SK-N-MC (cell line): Measurements from ENCODE around the gene TRIM46.

Experiments used
- EZH2 ChIP-seq: fragments of 200-600 bp; sonication (generic); IDR thresholded peaks from one replicate; pipeline ENCODE4 v1.6.1; 2017; ENCODE audit warnings: antibody characterized with exemption
- FOXP2 ChIP-seq: optimal IDR thresholded peaks from 2 replicates; pipeline ENCODE3; 2011; ENCODE audit warnings: mild to moderate bottlenecking, moderate library complexity; ENCODE audit not compliant: insufficient read depth; ENCODE audit errors: extremely low read length, control extremely low read depth
- POLR2AphosphoS5 ChIP-seq: IDR thresholded peaks from 2 replicates; pipeline ENCODE4 v1.6.1; 2012; ENCODE audit warnings: mild to moderate bottlenecking, low read depth, low read length, borderline replicate concordance

DNA sequence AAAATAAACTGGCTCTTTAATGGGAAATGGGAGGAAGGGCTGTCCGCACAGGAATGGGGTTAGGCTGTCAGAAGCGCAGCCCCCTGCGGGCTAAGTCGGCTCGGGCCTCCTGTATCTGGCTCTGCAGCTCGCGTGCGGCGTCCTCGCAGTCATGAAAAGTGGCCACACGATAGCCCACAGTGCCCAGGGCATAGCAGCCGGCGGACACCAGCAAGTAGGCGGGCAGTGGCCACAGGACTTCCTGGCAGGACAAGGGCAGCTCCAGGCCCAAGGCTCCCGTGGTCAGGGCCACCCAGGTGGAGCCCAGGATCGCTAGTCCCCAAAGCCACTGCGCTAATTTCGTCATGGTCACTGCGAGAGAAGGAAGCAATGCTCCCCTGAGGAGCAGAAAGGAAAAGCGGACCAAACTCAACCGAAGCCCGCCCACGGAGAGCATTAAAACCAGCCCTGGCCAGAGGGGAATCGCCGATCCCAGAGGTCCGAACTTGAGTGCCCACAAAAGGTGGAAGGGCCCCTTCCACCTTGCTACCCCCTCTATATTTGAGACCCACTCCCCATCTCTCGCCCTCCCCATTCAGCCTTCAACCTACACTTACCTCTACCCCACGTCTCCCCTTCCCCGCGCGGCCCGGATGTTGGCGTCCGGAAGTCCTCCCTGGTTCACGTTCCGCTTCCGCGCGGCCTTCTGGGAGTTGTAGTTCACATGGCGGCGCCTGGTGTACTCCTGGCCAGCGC lies 33.6 kb upstream of the TRIM46 start, which contains the start of gene DPM3:
- TF ChIP-seq POLR2AphosphoS5 (peak; percentile 90), EZH2 (no peak), FOXP2 (peak; percentile 40)
